ENCODE measurements around the gene HDAC8. TPM values are rescaled to one million over a fixed set of nuclear protein-coding genes. Genes with fewer than 3 reads are reported as not detected.

Gene HDAC8
- total and polyA plus RNA-seq, 9 of the 15 experiments (the other 6 are each of a cell fraction or from before 2014, with no cell fraction given): 18.9 to 53.8 (median 28.7) TPM

GRCh38 chrX:72306851-72307645 is 265.6 kb downstream of the HDAC8 start (continued):
- TF ChIP-seq, protein P1, sequence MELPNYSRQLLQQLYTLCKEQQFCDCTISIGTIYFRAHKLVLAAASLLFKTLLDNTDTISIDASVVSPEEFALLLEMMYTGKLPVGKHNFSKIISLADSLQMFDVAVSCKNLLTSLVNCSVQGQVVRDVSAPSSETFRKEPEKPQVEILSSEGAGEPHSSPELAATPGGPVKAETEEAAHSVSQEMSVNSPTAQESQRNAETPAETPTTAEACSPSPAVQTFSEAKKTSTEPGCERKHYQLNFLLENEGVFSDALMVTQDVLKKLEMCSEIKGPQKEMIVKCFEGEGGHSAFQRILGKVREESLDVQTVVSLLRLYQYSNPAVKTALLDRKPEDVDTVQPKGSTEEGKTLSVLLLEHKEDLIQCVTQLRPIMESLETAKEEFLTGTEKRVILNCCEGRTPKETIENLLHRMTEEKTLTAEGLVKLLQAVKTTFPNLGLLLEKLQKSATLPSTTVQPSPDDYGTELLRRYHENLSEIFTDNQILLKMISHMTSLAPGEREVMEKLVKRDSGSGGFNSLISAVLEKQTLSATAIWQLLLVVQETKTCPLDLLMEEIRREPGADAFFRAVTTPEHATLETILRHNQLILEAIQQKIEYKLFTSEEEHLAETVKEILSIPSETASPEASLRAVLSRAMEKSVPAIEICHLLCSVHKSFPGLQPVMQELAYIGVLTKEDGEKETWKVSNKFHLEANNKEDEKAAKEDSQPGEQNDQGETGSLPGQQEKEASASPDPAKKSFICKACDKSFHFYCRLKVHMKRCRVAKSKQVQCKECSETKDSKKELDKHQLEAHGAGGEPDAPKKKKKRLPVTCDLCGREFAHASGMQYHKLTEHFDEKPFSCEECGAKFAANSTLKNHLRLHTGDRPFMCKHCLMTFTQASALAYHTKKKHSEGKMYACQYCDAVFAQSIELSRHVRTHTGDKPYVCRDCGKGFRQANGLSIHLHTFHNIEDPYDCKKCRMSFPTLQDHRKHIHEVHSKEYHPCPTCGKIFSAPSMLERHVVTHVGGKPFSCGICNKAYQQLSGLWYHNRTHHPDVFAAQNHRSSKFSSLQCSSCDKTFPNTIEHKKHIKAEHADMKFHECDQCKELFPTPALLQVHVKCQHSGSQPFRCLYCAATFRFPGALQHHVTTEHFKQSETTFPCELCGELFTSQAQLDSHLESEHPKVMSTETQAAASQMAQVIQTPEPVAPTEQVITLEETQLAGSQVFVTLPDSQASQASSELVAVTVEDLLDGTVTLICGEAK (IDR thresholded peaks at IDR 0.05): 0 out of 2 replicates have a peak, but pooled peaks have one; percentile 28
- TF ChIP-seq, protein P1 (CRISPR knock-in tag; IDR thresholded peaks at IDR 0.05): no peak
- TF ChIP-seq NFE2L1 (tag; IDR thresholded peaks at IDR 0.05; ENCODE audit: borderline replicate concordance, low read depth): no peak
- peak; percentile 53 for TF ChIP-seq POLR2G (IDR thresholded peaks at IDR 0.05; ENCODE audit: low read depth, low read length)
- TF ChIP-seq HDGF (IDR thresholded peaks at IDR 0.05): no peak
- no peak for TF ChIP-seq POLR2AphosphoS5 (IDR thresholded peaks at IDR 0.05; ENCODE audit: control insufficient read depth, insufficient read depth, low read depth, low read length)
- TF ChIP-seq ZFP91 (CRISPR knock-in tag; IDR thresholded peaks at IDR 0.05): peak; percentile 88
